Prostate gland (tissue), 2 donors: ENCODE measurements around the gene SPOCK1.

Source experiments
- POLR2A ChIP-seq: fragments of 450-650 bp; IDR thresholded peaks from one replicate; pipeline ENCODE4 v1.6.1; 2016; ENCODE audit warnings: antibody characterized with exemption, mild to moderate bottlenecking
- TF ChIP-seq, protein P1 (sequence below), 4 experiments: fragments of 200-600 bp in 2 of 4; fragments of 450-650 bp in 2 of 4; sonication (generic) in 2 of 4; IDR thresholded peaks; 1 replicate in 3 of 4; 2 replicates in 1 of 4; pipeline ENCODE4 v1.5.1; 2016 to 2019; ENCODE audit warnings: antibody characterized with exemption in 4 of 4, mild to moderate bottlenecking in 2 of 4, moderate library complexity in 2 of 4

DNA sequence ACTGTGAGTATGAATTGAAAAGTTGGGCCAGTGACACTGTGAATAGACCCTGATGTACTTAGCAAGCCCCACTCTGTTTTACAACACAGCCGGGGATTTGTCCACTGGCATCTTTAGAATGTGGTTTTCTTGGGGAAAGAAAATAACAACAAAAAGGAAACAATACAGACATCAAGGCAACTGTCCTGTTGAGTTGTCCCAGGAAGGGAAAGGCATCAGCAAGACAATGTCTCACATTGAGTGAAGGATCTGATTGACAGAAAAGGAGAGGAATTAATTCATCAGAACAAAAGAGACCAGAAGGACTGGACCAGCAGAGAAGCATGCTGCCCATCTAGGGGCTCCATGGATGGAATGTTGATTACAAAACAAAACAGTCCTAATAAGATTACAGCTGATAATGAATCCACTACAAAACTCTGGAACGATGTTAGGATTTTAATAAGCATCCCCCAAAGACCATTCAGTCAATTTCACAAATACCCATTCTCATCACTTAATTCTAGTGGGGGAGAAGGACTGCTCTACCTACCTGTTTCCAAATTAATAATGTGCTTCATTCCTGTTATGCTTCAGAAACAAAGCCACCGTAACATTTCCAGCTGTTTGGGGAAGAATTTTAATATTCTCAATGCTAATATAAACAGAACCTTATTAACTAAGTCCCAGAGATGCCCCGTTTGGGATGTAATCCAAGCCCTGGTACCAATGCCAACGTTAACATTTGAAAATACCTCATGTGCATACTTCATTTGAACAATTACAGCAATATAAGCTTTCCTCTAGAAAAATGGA is 298.0 kb downstream of the SPOCK1 start:
- TF ChIP-seq, protein P1, sequence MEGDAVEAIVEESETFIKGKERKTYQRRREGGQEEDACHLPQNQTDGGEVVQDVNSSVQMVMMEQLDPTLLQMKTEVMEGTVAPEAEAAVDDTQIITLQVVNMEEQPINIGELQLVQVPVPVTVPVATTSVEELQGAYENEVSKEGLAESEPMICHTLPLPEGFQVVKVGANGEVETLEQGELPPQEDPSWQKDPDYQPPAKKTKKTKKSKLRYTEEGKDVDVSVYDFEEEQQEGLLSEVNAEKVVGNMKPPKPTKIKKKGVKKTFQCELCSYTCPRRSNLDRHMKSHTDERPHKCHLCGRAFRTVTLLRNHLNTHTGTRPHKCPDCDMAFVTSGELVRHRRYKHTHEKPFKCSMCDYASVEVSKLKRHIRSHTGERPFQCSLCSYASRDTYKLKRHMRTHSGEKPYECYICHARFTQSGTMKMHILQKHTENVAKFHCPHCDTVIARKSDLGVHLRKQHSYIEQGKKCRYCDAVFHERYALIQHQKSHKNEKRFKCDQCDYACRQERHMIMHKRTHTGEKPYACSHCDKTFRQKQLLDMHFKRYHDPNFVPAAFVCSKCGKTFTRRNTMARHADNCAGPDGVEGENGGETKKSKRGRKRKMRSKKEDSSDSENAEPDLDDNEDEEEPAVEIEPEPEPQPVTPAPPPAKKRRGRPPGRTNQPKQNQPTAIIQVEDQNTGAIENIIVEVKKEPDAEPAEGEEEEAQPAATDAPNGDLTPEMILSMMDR (IDR thresholded peaks at IDR 0.05), result no peak
- TF ChIP-seq POLR2A, result no peak
